ENCODE data around the gene NRG3. TPM values are rescaled to one million over a fixed set of nuclear protein-coding genes. Genes with fewer than 3 reads are reported as not detected.
A peak's percentile ranks its signal among the peaks of the same experiment; 100 is the strongest.

The NRG3 gene
- total RNA-seq, 2 donors from 2014 or later: 1.7 to 2.3 TPM

DNA sequence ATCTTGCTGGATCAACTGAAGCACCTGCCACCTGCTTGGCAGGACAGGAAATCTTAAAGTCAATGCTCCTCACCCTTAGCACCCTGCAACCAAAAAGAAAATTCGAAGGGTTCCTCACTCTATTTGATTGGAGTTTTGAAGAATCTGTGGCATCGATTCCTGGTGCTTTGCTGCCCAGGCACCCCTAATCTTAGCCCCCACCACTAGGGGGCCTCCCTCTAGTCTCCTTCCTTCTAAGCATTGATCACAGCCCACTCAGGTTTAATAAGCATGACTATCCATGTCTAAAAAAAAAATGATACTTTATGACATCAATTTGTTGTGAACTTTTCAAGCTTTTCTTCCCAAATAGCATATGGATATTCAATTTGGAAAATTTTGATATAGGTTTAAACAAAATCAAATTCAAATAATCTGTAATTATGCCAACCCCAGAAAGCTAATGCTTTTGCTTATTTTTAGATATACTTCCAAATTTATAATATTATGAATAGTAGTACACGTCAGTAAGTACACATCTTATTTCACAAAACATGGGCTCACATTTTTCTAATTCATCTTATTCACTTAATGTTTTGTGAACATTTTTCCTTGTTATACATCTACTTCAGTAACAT, 45.3 kb downstream of the NRG3 start:
- Mint-ChIP-seq H3K27me3 (ENCODE audit: insufficient read depth) (no peaks in the 10 kb centered on the region), H3K9me3 (no peaks in the 10 kb centered on the region), H3K36me3 (ENCODE audit: low read depth) (no peaks in the 10 kb centered on the region), H3K4me1 (peaks cover 12% of the 10 kb centered on the region), H3K27ac (no peak overlapping the region), H3K4me3 (no peak overlapping the region)
- 80 to 85% methylated on average over 1 to 3 of the region's 3 CpGs for WGBS, 2 experiments (ENCODE audit: insufficient coverage in 1 of 2, insufficient read length in 1 of 2)
- Histone ChIP-seq H3K4me1 (ENCODE audit: control insufficient read depth, insufficient read depth, low read length) (peaks cover 3% of the 10 kb centered on the region), H3K4me3 (ENCODE audit: low read length) (no peak overlapping the region), H3K27ac (ENCODE audit: low read depth, low read length) (no peak overlapping the region), H3K27me3 (ENCODE audit: control insufficient read depth, insufficient read depth, low read length, poor library complexity, severe bottlenecking) (no peaks in the 10 kb centered on the region), H3K9ac (ENCODE audit: extremely low read depth, low read length, poor library complexity, severe bottlenecking) (no peak overlapping the region), H3K9me3 (ENCODE audit: control insufficient read depth, low read length) (no peaks in the 10 kb centered on the region), H3K36me3 (ENCODE audit: control insufficient read depth, insufficient read depth, low read length) (no peaks in the 10 kb centered on the region)
- DNase-seq: peak; percentile 74
- TF ChIP-seq, protein P1, sequence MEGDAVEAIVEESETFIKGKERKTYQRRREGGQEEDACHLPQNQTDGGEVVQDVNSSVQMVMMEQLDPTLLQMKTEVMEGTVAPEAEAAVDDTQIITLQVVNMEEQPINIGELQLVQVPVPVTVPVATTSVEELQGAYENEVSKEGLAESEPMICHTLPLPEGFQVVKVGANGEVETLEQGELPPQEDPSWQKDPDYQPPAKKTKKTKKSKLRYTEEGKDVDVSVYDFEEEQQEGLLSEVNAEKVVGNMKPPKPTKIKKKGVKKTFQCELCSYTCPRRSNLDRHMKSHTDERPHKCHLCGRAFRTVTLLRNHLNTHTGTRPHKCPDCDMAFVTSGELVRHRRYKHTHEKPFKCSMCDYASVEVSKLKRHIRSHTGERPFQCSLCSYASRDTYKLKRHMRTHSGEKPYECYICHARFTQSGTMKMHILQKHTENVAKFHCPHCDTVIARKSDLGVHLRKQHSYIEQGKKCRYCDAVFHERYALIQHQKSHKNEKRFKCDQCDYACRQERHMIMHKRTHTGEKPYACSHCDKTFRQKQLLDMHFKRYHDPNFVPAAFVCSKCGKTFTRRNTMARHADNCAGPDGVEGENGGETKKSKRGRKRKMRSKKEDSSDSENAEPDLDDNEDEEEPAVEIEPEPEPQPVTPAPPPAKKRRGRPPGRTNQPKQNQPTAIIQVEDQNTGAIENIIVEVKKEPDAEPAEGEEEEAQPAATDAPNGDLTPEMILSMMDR (conservative IDR thresholded peaks at IDR 0.05): peak; percentile 96

- no peak for DNase-seq
- H3K4me1 Mint-ChIP-seq: peaks cover 3% of the 10 kb centered on the region
- no peaks in the 10 kb centered on the region for H3K9me3 ChIP-seq (ENCODE audit: control insufficient read depth, low read length)
- H3K9me3 Mint-ChIP-seq: no peaks in the 10 kb centered on the region
- 93% methylated on average over 1 of the region's 1 CpG; no CpG with 5 or more reads in 1 of the 2 experiments for WGBS, 2 experiments (ENCODE audit: insufficient coverage in 1 of 2, insufficient read length in 1 of 2)
- no peak overlapping the region for H3K27ac ChIP-seq (ENCODE audit: low read depth, low read length)
- H3K36me3 ChIP-seq (ENCODE audit: control insufficient read depth, insufficient read depth, low read length): no peaks in the 10 kb centered on the region
- TF ChIP-seq, protein P1 (conservative IDR thresholded peaks at IDR 0.05): no peak
- H3K4me1 ChIP-seq (ENCODE audit: control insufficient read depth, insufficient read depth, low read length): no peaks in the 10 kb centered on the region
- no peak overlapping the region for H3K4me3 ChIP-seq (ENCODE audit: low read length)
- H3K27me3 Mint-ChIP-seq (ENCODE audit: insufficient read depth): no peaks in the 10 kb centered on the region
- no peak overlapping the region for H3K9ac ChIP-seq (ENCODE audit: extremely low read depth, low read length, poor library complexity, severe bottlenecking)
- H3K36me3 Mint-ChIP-seq (ENCODE audit: low read depth): no peaks in the 10 kb centered on the region
- no peak overlapping the region for H3K27ac Mint-ChIP-seq
- no peaks in the 10 kb centered on the region for H3K27me3 ChIP-seq (ENCODE audit: control insufficient read depth, insufficient read depth, low read length, poor library complexity, severe bottlenecking)
- H3K4me3 Mint-ChIP-seq: no peak overlapping the region
These were observed 53.1 kb downstream of the NRG3 start for GRCh38 chr10:81928119-81928518.

DNA sequence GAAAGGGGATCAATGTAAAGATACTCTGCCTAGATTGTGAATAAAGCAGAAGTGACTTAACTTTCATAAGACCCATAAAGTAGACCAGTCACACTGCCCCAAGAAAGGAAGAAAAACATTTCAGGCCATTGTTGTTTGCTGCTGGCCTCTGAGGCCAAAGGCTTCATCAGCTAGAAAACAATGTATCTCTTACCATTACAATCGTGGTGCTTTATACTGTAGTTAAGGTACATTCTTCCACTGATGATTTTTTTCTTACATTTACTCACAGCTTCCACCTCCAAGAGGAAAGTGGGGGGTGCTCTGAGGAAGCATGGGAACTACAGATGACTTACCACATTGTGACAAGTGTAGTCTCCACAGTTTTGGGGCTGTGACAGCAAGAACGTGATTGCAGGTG, 68.6 kb downstream of the NRG3 start:
- Mint-ChIP-seq H3K4me1 (peaks cover 6% of the 10 kb centered on the region), H3K27me3 (ENCODE audit: insufficient read depth) (no peaks in the 10 kb centered on the region), H3K27ac (no peak overlapping the region), H3K9me3 (no peaks in the 10 kb centered on the region), H3K4me3 (no peak overlapping the region), H3K36me3 (ENCODE audit: low read depth) (no peaks in the 10 kb centered on the region)
- no peaks in the 10 kb centered on the region for H3K9me3 ChIP-seq (ENCODE audit: control insufficient read depth, low read length)
- no peaks in the 10 kb centered on the region for H3K36me3 ChIP-seq (ENCODE audit: control insufficient read depth, insufficient read depth, low read length)
- no peak overlapping the region for H3K27ac ChIP-seq (ENCODE audit: low read depth, low read length)
- H3K27me3 ChIP-seq (ENCODE audit: control insufficient read depth, insufficient read depth, low read length, poor library complexity, severe bottlenecking): no peaks in the 10 kb centered on the region
- TF ChIP-seq, protein P1 (conservative IDR thresholded peaks at IDR 0.05): no peak
- no peak for DNase-seq
- no peaks in the 10 kb centered on the region for H3K4me1 ChIP-seq (ENCODE audit: control insufficient read depth, insufficient read depth, low read length)
- H3K4me3 ChIP-seq (ENCODE audit: low read length): no peak overlapping the region
- WGBS, 2 experiments (ENCODE audit: insufficient coverage in 1 of 2, insufficient read length in 1 of 2): 87% methylated on average over 2 of the region's 2 CpGs; no CpG with 5 or more reads in 1 of the 2 experiments
- no peak overlapping the region for H3K9ac ChIP-seq (ENCODE audit: extremely low read depth, low read length, poor library complexity, severe bottlenecking)

Measured in endodermal cell (in vitro differentiated cells).